OCI-LY3 (cell line): ENCODE results near the gene PHF21B.

Source experiments
- EZH2phosphoT487 ChIP-seq: fragments of 200-600 bp; shearing (Covaris generic); IDR thresholded peaks from 2 replicates; pipeline ENCODE4 v1.6.1; 2018; ENCODE audit warnings: antibody characterized with exemption, mixed run types, low read depth
- TF ChIP-seq, protein P1 (sequence below): fragments of 200-600, 300-600 bp; sonication (generic); IDR thresholded peaks from 2 replicates; pipeline ENCODE4 v1.5.1; 2014; ENCODE audit warnings: antibody characterized with exemption, low read length, low read depth

DNA sequence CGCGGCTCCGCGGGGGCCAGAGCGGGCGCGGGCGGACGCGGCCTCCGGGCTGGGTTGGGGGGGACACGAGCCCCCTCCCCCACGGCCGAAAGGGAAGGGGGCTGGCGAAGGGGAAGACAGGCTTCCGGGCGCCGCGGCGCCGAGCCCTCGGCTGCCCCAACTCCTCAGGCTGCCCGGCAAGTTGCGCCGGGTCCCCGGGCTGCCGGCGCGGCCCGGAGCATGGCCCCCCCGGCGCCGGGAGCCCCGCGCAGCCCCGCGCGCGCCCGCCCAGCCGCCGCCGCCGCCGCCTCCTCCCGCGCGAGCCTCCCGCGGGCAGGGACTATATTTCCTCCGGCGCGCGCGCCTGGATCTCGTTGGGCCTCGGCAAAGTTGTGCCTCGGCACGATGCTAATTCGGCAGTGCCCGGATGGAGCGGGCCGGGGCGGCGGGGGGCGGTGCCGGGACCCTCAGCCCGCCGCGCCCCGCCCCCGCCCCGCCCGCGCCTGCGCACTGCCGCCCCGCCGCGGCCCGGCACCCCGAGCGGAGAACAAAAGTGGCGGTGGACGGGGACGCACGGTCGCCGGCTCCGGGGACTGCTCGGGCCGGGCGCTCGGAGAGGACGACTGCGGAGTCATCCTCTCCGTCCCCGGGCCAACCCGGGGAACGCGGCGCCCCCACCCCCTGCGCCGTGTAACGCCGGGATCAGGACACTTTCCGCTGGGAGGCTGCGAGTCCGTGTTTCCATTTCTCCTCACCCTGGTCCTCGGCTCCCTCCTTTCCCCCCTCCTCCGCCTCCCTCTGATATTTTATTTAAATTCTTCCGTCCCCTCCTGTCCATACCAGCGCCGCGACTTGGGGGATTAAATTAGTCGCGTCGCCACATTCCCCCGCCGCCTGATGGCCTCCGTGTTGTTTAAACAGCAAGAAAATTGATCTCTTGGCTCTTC is at the start of gene PHF21B:
- TF ChIP-seq EZH2phosphoT487: no peak
- TF ChIP-seq, protein P1, sequence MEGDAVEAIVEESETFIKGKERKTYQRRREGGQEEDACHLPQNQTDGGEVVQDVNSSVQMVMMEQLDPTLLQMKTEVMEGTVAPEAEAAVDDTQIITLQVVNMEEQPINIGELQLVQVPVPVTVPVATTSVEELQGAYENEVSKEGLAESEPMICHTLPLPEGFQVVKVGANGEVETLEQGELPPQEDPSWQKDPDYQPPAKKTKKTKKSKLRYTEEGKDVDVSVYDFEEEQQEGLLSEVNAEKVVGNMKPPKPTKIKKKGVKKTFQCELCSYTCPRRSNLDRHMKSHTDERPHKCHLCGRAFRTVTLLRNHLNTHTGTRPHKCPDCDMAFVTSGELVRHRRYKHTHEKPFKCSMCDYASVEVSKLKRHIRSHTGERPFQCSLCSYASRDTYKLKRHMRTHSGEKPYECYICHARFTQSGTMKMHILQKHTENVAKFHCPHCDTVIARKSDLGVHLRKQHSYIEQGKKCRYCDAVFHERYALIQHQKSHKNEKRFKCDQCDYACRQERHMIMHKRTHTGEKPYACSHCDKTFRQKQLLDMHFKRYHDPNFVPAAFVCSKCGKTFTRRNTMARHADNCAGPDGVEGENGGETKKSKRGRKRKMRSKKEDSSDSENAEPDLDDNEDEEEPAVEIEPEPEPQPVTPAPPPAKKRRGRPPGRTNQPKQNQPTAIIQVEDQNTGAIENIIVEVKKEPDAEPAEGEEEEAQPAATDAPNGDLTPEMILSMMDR: no peak
